ENCODE data around the gene TBX15.

TBX15 gene

GRCh38 chr1:119001181-119002027, 13.3 kb upstream of the TBX15 start:
- DNase-seq (ENCODE audit: low spot score) = no peak

GRCh38 chr1:119000371-119001180, 12.4 kb upstream of the TBX15 start:
- DNase-seq (ENCODE audit: low spot score) = no peak

GRCh38 chr1:118999348-119000071, 11.4 kb upstream of the TBX15 start:
- no peak for DNase-seq (ENCODE audit: low spot score)

GRCh38 chr1:118998171-118998570, 10.0 kb upstream of the TBX15 start:
- DNase-seq (ENCODE audit: low spot score) = no peak

GRCh38 chr1:118997225-118997624, 9.1 kb upstream of the TBX15 start:
- DNase-seq (ENCODE audit: low spot score) = no peak

GRCh38 chr1:118995312-118996016, 7.3 kb upstream of the TBX15 start:
- DNase-seq (ENCODE audit: low spot score) = no peak

GRCh38 chr1:118993700-118994026, 5.5 kb upstream of the TBX15 start:
- no peak for DNase-seq (ENCODE audit: low spot score)

GRCh38 chr1:118992868-118993699, 4.9 kb upstream of the TBX15 start:
- no peak for DNase-seq (ENCODE audit: low spot score)

GRCh38 chr1:118992237-118992825, 4.2 kb upstream of the TBX15 start:
- no peak for DNase-seq (ENCODE audit: low spot score)

GRCh38 chr1:118991448-118991847, 3.3 kb upstream of the TBX15 start:
- no peak for DNase-seq (ENCODE audit: low spot score)

- no peak for DNase-seq (ENCODE audit: low spot score)
Measured at GRCh38 chr1:118990513-118991152, 2.5 kb upstream of the TBX15 start.

- DNase-seq (ENCODE audit: low spot score) = no peak
Measured at GRCh38 chr1:118989878-118990378, 1.8 kb upstream of the TBX15 start.

GRCh38 chr1:118989006-118989815, 1.1 kb upstream of the TBX15 start:
- no peak for DNase-seq (ENCODE audit: low spot score)

- no peak for DNase-seq (ENCODE audit: low spot score)
Measured at GRCh38 chr1:118987468-118988185, 516 bp downstream of the TBX15 start.

GRCh38 chr1:118986555-118987467, 1.3 kb downstream of the TBX15 start:
- no peak for DNase-seq (ENCODE audit: low spot score)

- no peak for DNase-seq (ENCODE audit: low spot score)
Measured at GRCh38 chr1:118985640-118986554, 2.2 kb downstream of the TBX15 start.

Measured in hematopoietic multipotent progenitor cell treated with erythropoietin and hydrocortisone succinate and interleukin-3 and kit ligand, for 15 days (in vitro differentiated cells).